Subcutaneous preadipocyte (primary cell): ENCODE results near the gene ATP8B1. TPM values are rescaled to one million over a fixed set of nuclear protein-coding genes. Genes with fewer than 3 reads are reported as not detected.

Experiments
- small RNA-seq: library from RNA; depleted of rRNA; stranded (forward); fragments of <200 nt; gene quantifications from one replicate; pipeline ENCODE3, GENCODE V24; 2012
- total RNA-seq: library from RNA; depleted of rRNA; stranded (reverse); fragments of >200 nt; gene quantifications from 2 replicates; pipeline ENCODE4 v1.2.3, GENCODE V29; 2012

Gene ATP8B1
- 30.1 and 43.2 TPM in 2 replicates for total RNA-seq

DNA sequence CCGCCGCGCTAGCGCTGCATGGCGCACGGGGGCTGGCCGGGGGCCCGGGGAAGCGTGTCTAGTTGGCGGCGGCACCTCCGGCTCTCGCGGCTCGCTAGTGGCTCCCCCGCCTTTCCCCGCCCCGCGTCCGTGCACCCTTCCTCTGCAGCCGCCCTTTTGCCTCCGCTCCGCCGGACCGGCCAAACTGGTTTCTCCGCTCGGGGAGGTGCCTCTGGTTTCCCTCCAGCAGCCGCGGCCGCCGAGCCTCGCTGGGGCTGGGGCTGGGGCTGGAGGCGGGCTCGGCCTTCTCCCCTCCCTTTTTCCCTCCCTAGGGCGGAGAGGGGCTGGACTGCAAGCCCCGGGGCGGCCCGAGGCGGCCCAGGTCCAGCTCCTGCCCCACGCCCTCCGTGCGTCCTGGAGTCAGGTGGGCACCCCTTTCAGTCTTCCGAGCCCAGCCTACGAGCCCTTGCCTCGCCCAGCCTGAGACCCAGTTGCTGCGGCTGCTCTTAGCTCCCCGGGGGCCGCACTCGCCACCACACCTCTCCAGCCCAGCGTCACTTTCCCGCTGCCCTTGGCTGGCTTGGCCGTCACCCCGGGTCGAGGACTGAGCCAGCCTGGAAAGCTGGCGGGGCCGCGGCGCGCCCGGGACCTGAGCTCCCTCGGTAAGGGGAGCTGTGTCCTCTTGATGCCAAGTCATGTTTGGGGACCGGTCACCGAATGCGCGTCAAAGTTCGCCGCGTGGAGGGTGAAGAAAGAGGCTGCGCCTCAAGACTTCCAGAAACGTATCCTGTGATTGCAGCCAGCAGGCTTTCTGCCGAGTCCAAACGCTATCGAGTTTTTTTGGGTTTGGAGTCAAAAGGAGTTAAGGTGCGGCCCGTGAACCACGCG is at the start of gene ATP8B1:
Gene ATP8B1 (minus strand): TSS at position 213 of the 867 bp plus-strand sequence. CDS start 71,508 bp downstream, outside the sequence.

Small RNAs within 50 kb of the gene (small RNA-seq; reads per million reads assigned to genes)
- gene RNU6-742P = not detected

Other genes with a start within 250 kb of the ATP8B1 start
- gene FECH, start 216.6 kb downstream of the ATP8B1 start, total RNA-seq = 26.8 and 28.7 TPM in 2 replicates
- 122 and 125 TPM in 2 replicates for gene NARS1, start 181.5 kb downstream of the ATP8B1 start, total RNA-seq
- gene NEDD4L, start 240.9 kb upstream of the ATP8B1 start, total RNA-seq = 6.3 and 6.6 TPM in 2 replicates